Gastroesophageal sphincter (tissue), 3 donors: ENCODE measurements around the gene TNNT3.
A peak's percentile ranks its signal among the peaks of the same experiment; 100 is the strongest.

Experiments used
- CTCF ChIP-seq, 4 experiments: fragments of 200-600 bp in 2 of 4; fragments of 450-650 bp in 2 of 4; sonication (generic) in 1 of 4; IDR thresholded peaks; one replicate each; pipeline ENCODE4 v1.5.1; 2017 to 2019; ENCODE audit warnings: antibody characterized with exemption in 4 of 4, mild to moderate bottlenecking in 2 of 4, moderate library complexity in 2 of 4
- POLR2A ChIP-seq, 2 donors: fragments of 450-650 bp; IDR thresholded peaks; one replicate each; pipeline ENCODE4 v1.6.1; 2017; ENCODE audit warnings: antibody characterized with exemption in 2 of 2, mild to moderate bottlenecking in 2 of 2, moderate library complexity in 1 of 2

- TF ChIP-seq CTCF (IDR thresholded peaks at IDR 0.05) (peak in 3 of 4 experiments; percentile 88 to 97 (median 96)), POLR2A (IDR thresholded peaks at IDR 0.05) (no peak)
Observed at GRCh38 chr11:1882265-1883238, 37.0 kb upstream of the TNNT3 start.
